HEK293T (cell line): Measurements from ENCODE around the gene TRAF3.
"Not testable (repeated sequence)": the region's sequence is repeated elsewhere in the genome, so short reads cannot be mapped to it uniquely, and the experiment has no call there.

ENCODE experiments used
- CTCF ChIA-PET: fragments of 350-600 bp; formaldehyde crosslinking; extraction: SDS; loops from one replicate; lab custom pipeline; 2021; ENCODE audit warnings: antibody characterized with exemption, inconsistent platforms; lab: Yijun Ruan, JAX
- POLR2A ChIA-PET: fragments of 350-600 bp; formaldehyde crosslinking; extraction: SDS; loops from one replicate; lab custom pipeline; 2020; ENCODE audit warnings: antibody characterized with exemption, inconsistent platforms; lab: Yijun Ruan, JAX
- DNase-seq: peaks from one replicate; pipeline ENCODE4 v3.0.0; 2012; ENCODE audit warnings: mixed read lengths; ENCODE audit errors: extremely low spot score
- ARNT ChIP-seq: fragments of 450-650 bp; IDR thresholded peaks from 2 replicates; pipeline ENCODE4 v1.6.1; 2017; ENCODE audit warnings: mild to moderate bottlenecking
- BHLHE40 ChIP-seq: fragments of 450-650 bp; IDR thresholded peaks from 2 replicates; pipeline ENCODE4 v1.6.1; 2016; ENCODE audit warnings: mild to moderate bottlenecking, moderate library complexity, borderline replicate concordance
- CTBP1 ChIP-seq: fragments of 450-650 bp; IDR thresholded peaks from 2 replicates; pipeline ENCODE4 v1.6.1; 2016; ENCODE audit warnings: borderline replicate concordance
- ELF4 ChIP-seq: fragments of 450-650 bp; IDR thresholded peaks from 2 replicates; pipeline ENCODE4 v1.6.1; 2017; ENCODE audit warnings: antibody characterized with exemption
- FOXA1 ChIP-seq: fragments of 450-650 bp; IDR thresholded peaks from 2 replicates; pipeline ENCODE4 v1.6.1; 2016; ENCODE audit warnings: mild to moderate bottlenecking
- FOXK2 ChIP-seq: fragments of 450-650 bp; IDR thresholded peaks from 2 replicates; pipeline ENCODE4 v1.6.1; 2016; ENCODE audit warnings: mild to moderate bottlenecking
- FOXM1 ChIP-seq: fragments of 450-650 bp; IDR thresholded peaks from 2 replicates; pipeline ENCODE4 v1.6.1; 2017; ENCODE audit warnings: mild to moderate bottlenecking, borderline replicate concordance
- HDGF ChIP-seq: fragments of 450-650 bp; IDR thresholded peaks from 2 replicates; pipeline ENCODE4 v1.6.1; 2017; ENCODE audit warnings: antibody characterized with exemption, borderline replicate concordance
- L3MBTL2 ChIP-seq: fragments of 450-650 bp; conservative IDR thresholded peaks from 2 replicates; pipeline ENCODE4 v1.6.1; 2016; ENCODE audit warnings: mild to moderate bottlenecking
- LEF1 ChIP-seq: fragments of 450-650 bp; IDR thresholded peaks from 2 replicates; pipeline ENCODE4 v1.6.1; 2017; ENCODE audit warnings: mild to moderate bottlenecking, borderline replicate concordance
- NFRKB ChIP-seq: fragments of 450-650 bp; IDR thresholded peaks from 2 replicates; pipeline ENCODE4 v1.6.1; 2016; ENCODE audit warnings: mild to moderate bottlenecking, moderate library complexity
- SP1 ChIP-seq: fragments of 450-650 bp; IDR thresholded peaks from 2 replicates; pipeline ENCODE4 v1.6.1; 2017
- SUZ12 ChIP-seq: fragments of 450-650 bp; IDR thresholded peaks from 2 replicates; pipeline ENCODE4 v1.6.1; 2016; ENCODE audit warnings: mild to moderate bottlenecking
- TARDBP ChIP-seq: fragments of 450-650 bp; IDR thresholded peaks from 2 replicates; pipeline ENCODE4 v1.6.1; 2016
- ZNF384 ChIP-seq: fragments of 450-650 bp; IDR thresholded peaks from 2 replicates; pipeline ENCODE4 v1.6.1; 2016
- TF ChIP-seq, protein P1 (sequence below): fragments of 450-650 bp; IDR thresholded peaks from 2 replicates; pipeline ENCODE4 v1.6.1; 2016

Gene TRAF3

DNA sequence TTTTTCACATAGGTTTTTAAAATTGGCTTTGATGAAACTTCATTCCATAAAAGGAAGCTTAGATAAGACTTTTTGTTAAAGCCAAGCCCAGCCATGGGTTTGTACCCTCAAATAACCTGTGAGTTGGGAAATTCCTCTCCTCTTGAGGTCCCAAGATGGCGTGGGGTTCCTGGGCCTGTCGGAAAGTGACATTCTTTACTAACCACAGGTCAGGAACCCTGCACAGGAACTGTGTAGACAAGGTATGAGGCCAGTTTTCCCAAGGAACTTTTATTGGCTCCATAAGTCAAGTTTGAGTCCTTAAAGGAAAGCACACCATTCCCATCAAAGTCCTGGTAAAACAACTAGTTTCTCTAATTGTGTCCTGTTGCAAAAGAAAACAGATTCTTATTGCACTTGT lies 80.2 kb downstream of the TRAF3 start:
- ChIA-PET CTCF (no interaction called here), POLR2A (no interaction called here)
- no peak for DNase-seq
- TF ChIP-seq SP1: no peak
- no peak for TF ChIP-seq BHLHE40
- TF ChIP-seq ELF4: no peak
- TF ChIP-seq L3MBTL2: no peak
- TF ChIP-seq FOXK2: no peak
- no peak for TF ChIP-seq TARDBP
- TF ChIP-seq CTBP1: no peak
- TF ChIP-seq FOXM1: no peak
- TF ChIP-seq, protein P1, sequence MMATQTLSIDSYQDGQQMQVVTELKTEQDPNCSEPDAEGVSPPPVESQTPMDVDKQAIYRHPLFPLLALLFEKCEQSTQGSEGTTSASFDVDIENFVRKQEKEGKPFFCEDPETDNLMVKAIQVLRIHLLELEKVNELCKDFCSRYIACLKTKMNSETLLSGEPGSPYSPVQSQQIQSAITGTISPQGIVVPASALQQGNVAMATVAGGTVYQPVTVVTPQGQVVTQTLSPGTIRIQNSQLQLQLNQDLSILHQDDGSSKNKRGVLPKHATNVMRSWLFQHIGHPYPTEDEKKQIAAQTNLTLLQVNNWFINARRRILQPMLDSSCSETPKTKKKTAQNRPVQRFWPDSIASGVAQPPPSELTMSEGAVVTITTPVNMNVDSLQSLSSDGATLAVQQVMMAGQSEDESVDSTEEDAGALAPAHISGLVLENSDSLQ: no peak
- no peak for TF ChIP-seq ZNF384
- no peak for TF ChIP-seq FOXA1
- TF ChIP-seq ARNT: no peak
- no peak for TF ChIP-seq LEF1
- no peak for TF ChIP-seq HDGF
- TF ChIP-seq SUZ12: no peak
- no peak for TF ChIP-seq NFRKB

- TF ChIP-seq SP1: no peak
- no peak for TF ChIP-seq SUZ12
- TF ChIP-seq, protein P1: no peak
- no peak for TF ChIP-seq ZNF384
- ChIA-PET POLR2A (no interaction called here), CTCF (no interaction called here)
- DNase-seq: no peak
Measured at GRCh38 chr14:102859911-102860310, 82.7 kb downstream of the TRAF3 start.

DNA sequence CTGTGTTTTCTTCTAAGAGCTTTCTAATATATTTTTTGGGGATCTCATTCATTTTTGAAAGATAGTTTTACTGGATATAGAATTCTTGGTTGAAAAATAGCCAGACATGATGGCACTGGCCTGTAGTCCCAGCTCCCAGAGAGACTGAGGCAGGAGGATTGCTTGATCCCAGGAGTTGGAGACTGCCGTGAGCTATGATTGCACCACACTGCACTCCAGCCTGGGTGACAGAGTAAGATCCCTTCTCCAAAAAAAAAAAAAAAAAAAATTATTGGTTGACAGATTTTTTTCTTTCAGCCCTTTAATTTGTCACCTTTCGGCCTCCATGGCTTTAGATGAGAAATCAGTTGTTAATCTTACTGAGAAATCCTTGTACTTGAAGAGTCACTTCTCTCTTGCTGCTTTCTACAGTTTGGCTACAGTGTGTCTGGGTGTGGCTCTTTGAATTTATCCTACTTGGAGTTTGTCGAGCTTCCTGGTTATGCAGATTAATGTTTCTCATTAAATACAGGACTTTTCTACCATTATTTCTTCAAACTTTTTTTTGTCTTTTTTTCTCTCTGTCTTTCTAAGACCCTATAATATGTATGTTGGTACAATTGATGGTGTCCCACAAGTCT lies 85.0 kb downstream of the TRAF3 start:
- ChIA-PET POLR2A (no interaction called here), CTCF (no interaction called here)
- no peak for DNase-seq
- no peak for TF ChIP-seq HDGF
- TF ChIP-seq TARDBP: no peak
- no peak for TF ChIP-seq ELF4
- TF ChIP-seq ZNF384: no peak
- TF ChIP-seq SUZ12: no peak
- no peak for TF ChIP-seq LEF1

DNA sequence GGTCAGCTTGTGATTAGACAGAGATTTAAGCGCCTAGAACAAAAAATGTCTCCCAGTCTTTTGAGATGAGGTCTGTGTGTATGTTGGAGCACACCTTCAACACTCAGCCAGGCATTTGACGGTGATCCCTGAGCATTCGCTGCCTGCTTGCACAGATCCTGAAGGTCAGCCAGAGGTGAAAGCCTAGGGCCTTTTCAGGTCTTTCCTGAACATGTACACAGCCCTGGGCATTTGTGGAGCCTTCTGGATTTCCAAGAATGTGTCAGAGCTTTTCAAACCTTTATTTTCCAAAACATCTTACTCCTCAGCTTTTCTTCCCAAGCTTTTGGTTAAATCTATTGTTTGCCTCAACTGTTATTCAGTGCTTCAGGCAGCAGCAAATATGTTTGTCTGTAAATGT lies 86.1 kb downstream of the TRAF3 start:
- TF ChIP-seq FOXM1 (no peak), SP1 (no peak), HDGF (no peak), NFRKB (no peak), FOXK2 (no peak)
- TF ChIP-seq, protein P1: no peak
- CTCF ChIA-PET: interaction anchor here (0.8 kb wide), 1 partner anchor 12 kb away, joined by 3 read pairs; no protein-coding TSS in a partner anchor
- DNase-seq: no peak
- POLR2A ChIA-PET: no interaction called here

- POLR2A ChIA-PET, DNase-seq, CTCF ChIA-PET: not testable (repeated sequence)
Measured at GRCh38 chr14:102865916-102866315, 88.7 kb downstream of the TRAF3 start.

GRCh38 chr14:102866982-102867761 lies 89.9 kb downstream of the TRAF3 start:
- no peak for DNase-seq
- TF ChIP-seq NFRKB (no peak), BHLHE40 (no peak), FOXM1 (no peak)
- ChIA-PET CTCF (no interaction called here), POLR2A (no interaction called here)

DNA sequence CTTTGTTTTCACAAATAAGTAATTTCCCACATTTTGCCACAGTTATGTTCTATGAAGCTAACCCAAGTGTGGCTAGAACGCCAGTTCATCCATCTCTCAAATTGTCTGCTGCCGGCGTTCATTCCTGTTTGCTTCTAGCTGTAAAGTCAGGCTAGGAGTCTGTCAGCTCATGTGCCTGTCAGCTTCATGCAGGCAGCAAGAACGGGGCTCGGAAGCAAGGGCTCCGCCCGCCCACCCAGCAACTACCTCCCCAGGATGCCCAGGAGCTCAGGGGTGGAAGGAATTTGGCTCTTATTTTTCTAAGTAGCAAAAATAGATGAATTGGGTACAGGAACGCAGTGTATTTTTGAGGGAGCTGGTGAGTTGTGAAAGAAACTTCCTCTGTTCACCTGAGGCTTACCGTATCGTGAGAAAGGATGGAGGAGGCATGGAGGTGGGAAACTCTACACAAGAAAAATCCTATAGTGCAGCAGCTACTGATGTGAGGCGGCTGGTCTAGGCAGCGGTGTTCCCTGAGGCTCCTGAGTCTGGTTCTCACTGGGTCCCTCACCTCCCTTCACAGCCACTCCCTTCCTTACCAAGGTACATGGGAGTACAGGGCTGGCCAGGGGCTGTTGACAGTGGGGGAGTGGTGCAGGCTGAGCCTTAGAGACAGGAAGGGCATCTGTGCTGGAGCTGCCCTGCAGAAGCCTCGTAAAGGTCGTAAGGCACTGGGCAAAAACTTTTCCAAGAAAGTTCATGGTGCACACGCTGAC lies 90.8 kb downstream of the TRAF3 start:
- CTCF ChIA-PET: interaction anchor here (0.6 kb wide), 1 partner anchor 163 kb away, joined by 3 read pairs; no protein-coding TSS in a partner anchor
- no peak for TF ChIP-seq L3MBTL2
- TF ChIP-seq TARDBP: no peak
- TF ChIP-seq SUZ12: no peak
- no peak for TF ChIP-seq LEF1
- TF ChIP-seq, protein P1: no peak
- no peak for TF ChIP-seq FOXA1
- no peak for DNase-seq
- POLR2A ChIA-PET: no interaction called here
